ENCODE measurements around the gene DCDC2C.

DNA sequence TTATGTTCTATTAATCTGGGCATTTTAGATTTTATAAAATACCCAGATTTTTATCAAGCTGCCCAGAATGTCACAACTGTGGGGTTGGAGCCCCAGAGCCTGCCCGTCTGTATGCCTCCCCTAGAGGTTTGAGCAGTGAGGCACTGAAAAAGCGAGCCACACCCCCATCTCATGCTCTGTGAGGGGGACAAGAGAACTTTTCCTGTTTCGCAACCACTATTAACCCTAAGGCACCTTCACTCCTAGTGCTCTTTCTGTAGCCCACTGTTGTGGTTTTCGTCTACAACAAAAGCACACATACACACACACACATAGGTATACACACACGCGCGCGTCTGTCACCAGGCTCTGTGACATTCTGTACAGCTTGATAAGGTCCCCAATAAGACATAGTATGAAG is 38.0 kb downstream of the DCDC2C start:
- TF ChIP-seq SIN3A (IDR thresholded peaks at IDR 0.05; ENCODE audit: borderline replicate concordance, low read depth, low read length) (no peak), POLR2AphosphoS5 (IDR thresholded peaks at IDR 0.05; ENCODE audit: low read depth, low read length) (no peak), EP300 (IDR thresholded peaks at IDR 0.05; ENCODE audit: borderline replicate concordance in 1 of 2, low read depth in 1 of 2, low read length in 1 of 2) (no peak), GABPA (IDR thresholded peaks at IDR 0.05; ENCODE audit: low read depth) (no peak), RAD21 (IDR thresholded peaks at IDR 0.05; ENCODE audit: low read length) (no peak), NRF1 (IDR thresholded peaks at IDR 0.05; ENCODE audit: low read depth, low read length) (no peak)
- TF ChIP-seq, protein P1, sequence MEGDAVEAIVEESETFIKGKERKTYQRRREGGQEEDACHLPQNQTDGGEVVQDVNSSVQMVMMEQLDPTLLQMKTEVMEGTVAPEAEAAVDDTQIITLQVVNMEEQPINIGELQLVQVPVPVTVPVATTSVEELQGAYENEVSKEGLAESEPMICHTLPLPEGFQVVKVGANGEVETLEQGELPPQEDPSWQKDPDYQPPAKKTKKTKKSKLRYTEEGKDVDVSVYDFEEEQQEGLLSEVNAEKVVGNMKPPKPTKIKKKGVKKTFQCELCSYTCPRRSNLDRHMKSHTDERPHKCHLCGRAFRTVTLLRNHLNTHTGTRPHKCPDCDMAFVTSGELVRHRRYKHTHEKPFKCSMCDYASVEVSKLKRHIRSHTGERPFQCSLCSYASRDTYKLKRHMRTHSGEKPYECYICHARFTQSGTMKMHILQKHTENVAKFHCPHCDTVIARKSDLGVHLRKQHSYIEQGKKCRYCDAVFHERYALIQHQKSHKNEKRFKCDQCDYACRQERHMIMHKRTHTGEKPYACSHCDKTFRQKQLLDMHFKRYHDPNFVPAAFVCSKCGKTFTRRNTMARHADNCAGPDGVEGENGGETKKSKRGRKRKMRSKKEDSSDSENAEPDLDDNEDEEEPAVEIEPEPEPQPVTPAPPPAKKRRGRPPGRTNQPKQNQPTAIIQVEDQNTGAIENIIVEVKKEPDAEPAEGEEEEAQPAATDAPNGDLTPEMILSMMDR (IDR thresholded peaks at IDR 0.05), result no peak
